ENCODE measurements around the gene FMNL2. TPM values are rescaled to one million over a fixed set of nuclear protein-coding genes. Genes with fewer than 3 reads are reported as not detected.

FMNL2 gene
- total RNA-seq, 1 donor from 2014 or later, result 108 TPM

GRCh38 chr2:152389483-152389882 is 54.5 kb downstream of the FMNL2 start:
- Mint-ChIP-seq H3K27ac (no peak overlapping the region), H3K36me3 (ENCODE audit: insufficient read depth) (peaks cover 14% of the 10 kb centered on the region), H3K4me1 (ENCODE audit: low read depth) (peaks cover 37% of the 10 kb centered on the region), H3K4me3 (ENCODE audit: low read depth) (no peak overlapping the region), H3K27me3 (no peaks in the 10 kb centered on the region), H3K9me3 (ENCODE audit: low read depth) (no peaks in the 10 kb centered on the region)
- no peak for TF ChIP-seq CTCF (IDR thresholded peaks at IDR 0.05; ENCODE audit: unreplicated experiment)
- no peak for DNase-seq (ENCODE audit: low spot score, unreplicated experiment)

GRCh38 chr2:152390837-152391236 is 55.9 kb downstream of the FMNL2 start:
- no peak for TF ChIP-seq CTCF (IDR thresholded peaks at IDR 0.05; ENCODE audit: unreplicated experiment)
- H3K27me3 Mint-ChIP-seq, result no peaks in the 10 kb centered on the region

GRCh38 chr2:152391318-152391717 is 56.3 kb downstream of the FMNL2 start:
- H3K9me3 Mint-ChIP-seq (ENCODE audit: low read depth), result no peaks in the 10 kb centered on the region
- no peak for DNase-seq (ENCODE audit: low spot score, unreplicated experiment)
- peaks cover 14% of the 10 kb centered on the region for H3K36me3 Mint-ChIP-seq (ENCODE audit: insufficient read depth)
- H3K4me1 Mint-ChIP-seq (ENCODE audit: low read depth), result peaks cover 23% of the 10 kb centered on the region
- no peak for TF ChIP-seq CTCF (IDR thresholded peaks at IDR 0.05; ENCODE audit: unreplicated experiment)
- H3K4me3 Mint-ChIP-seq (ENCODE audit: low read depth), result no peak overlapping the region
- H3K27ac Mint-ChIP-seq, result no peak overlapping the region
- H3K27me3 Mint-ChIP-seq, result no peaks in the 10 kb centered on the region

More at GRCh38 chr2:152390837-152391236, 55.9 kb downstream of the FMNL2 start:
- Mint-ChIP-seq H3K4me1 (ENCODE audit: low read depth) (peaks cover 25% of the 10 kb centered on the region), H3K36me3 (ENCODE audit: insufficient read depth) (peaks cover 14% of the 10 kb centered on the region), H3K4me3 (ENCODE audit: low read depth) (no peak overlapping the region), H3K9me3 (ENCODE audit: low read depth) (no peaks in the 10 kb centered on the region), H3K27ac (no peak overlapping the region)
- DNase-seq (ENCODE audit: low spot score, unreplicated experiment), result no peak

- Mint-ChIP-seq H3K27ac (no peak overlapping the region), H3K9me3 (ENCODE audit: low read depth) (no peaks in the 10 kb centered on the region), H3K4me1 (ENCODE audit: low read depth) (peaks cover 17% of the 10 kb centered on the region), H3K36me3 (ENCODE audit: insufficient read depth) (peaks cover 12% of the 10 kb centered on the region), H3K4me3 (ENCODE audit: low read depth) (no peak overlapping the region), H3K27me3 (no peaks in the 10 kb centered on the region)
- no peak for TF ChIP-seq CTCF (IDR thresholded peaks at IDR 0.05; ENCODE audit: unreplicated experiment)
- no peak for DNase-seq (ENCODE audit: low spot score, unreplicated experiment)
Observed at GRCh38 chr2:152393377-152393776, 58.4 kb downstream of the FMNL2 start.

GRCh38 chr2:152394326-152394725 is 59.4 kb downstream of the FMNL2 start:
- TF ChIP-seq CTCF (IDR thresholded peaks at IDR 0.05; ENCODE audit: unreplicated experiment), result no peak
- Mint-ChIP-seq H3K4me1 (ENCODE audit: low read depth) (peaks cover 22% of the 10 kb centered on the region), H3K27ac (no peak overlapping the region), H3K9me3 (ENCODE audit: low read depth) (no peaks in the 10 kb centered on the region), H3K27me3 (no peaks in the 10 kb centered on the region), H3K36me3 (ENCODE audit: insufficient read depth) (peaks cover 11% of the 10 kb centered on the region), H3K4me3 (ENCODE audit: low read depth) (no peak overlapping the region)
- DNase-seq (ENCODE audit: low spot score, unreplicated experiment), result no peak
